Keratinocyte (primary cell): ENCODE data around the gene HNRNPA1. TPM values are rescaled to one million over a fixed set of nuclear protein-coding genes. Genes with fewer than 3 reads are reported as not detected.
A peak's percentile ranks its signal among the peaks of the same experiment; 100 is the strongest.

Source experiments
- DNase-seq: peaks from one replicate; pipeline ENCODE4 v3.0.0-alpha.2; 2011; ENCODE audit warnings: low read depth, missing footprints, low spot score
- FAIRE-seq: peaks from 2 replicates; lab custom pipeline; 2011; peaks lifted over from hg19 to GRCh38; lab: Jason Lieb, UNC
- H2AFZ ChIP-seq: 2 replicates; pipeline ENCODE4 v1.6.0; 2012; ENCODE audit warnings: low read length, control low read depth, inconsistent platforms; ENCODE audit not compliant: control insufficient read depth
- H3K27ac ChIP-seq: 2 replicates; pipeline ENCODE4 v1.5.1; 2011; ENCODE audit warnings: low read length; ENCODE audit not compliant: control insufficient read depth, insufficient read depth
- H3K27me3 ChIP-seq: 3 replicates; pipeline ENCODE4 v1.6.0; 2011; ENCODE audit warnings: low read length; ENCODE audit not compliant: control insufficient read depth, insufficient read depth; ENCODE audit errors: extremely low read depth
- H3K36me3 ChIP-seq, 2 experiments: 2 replicates in 1 of 2; 3 replicates in 1 of 2; pipeline ENCODE4 v1.5.1; 2011; ENCODE audit warnings: low read length in 2 of 2, mild to moderate bottlenecking in 1 of 2; ENCODE audit not compliant: control insufficient read depth in 2 of 2, insufficient read depth in 2 of 2; ENCODE audit errors: extremely low read depth in 1 of 2
- H3K4me1 ChIP-seq: 3 replicates; pipeline ENCODE4 v1.5.1; 2011; ENCODE audit warnings: low read length; ENCODE audit not compliant: control insufficient read depth, insufficient read depth; ENCODE audit errors: extremely low read depth
- H3K4me2 ChIP-seq: 3 replicates; pipeline ENCODE4 v1.6.0; 2011; ENCODE audit warnings: low read depth, low read length; ENCODE audit not compliant: control insufficient read depth, insufficient read depth; ENCODE audit errors: extremely low read depth
- H3K4me3 ChIP-seq, 3 experiments: fragments of 200-600 bp in 1 of 3; sonication (generic) in 1 of 3; 2 replicates in 2 of 3; 3 replicates in 1 of 3; pipeline ENCODE4 v1.5.1; 2011 to 2016; ENCODE audit warnings: low read length in 3 of 3, mild to moderate bottlenecking in 3 of 3, control low read depth in 2 of 3, inconsistent platforms in 1 of 3, low read depth in 1 of 3, mixed read lengths in 1 of 3, mixed run types in 1 of 3, moderate library complexity in 1 of 3; ENCODE audit not compliant: control insufficient read depth in 2 of 3, insufficient read depth in 2 of 3; ENCODE audit errors: extremely low read depth in 1 of 3
- H3K79me2 ChIP-seq: 2 replicates; pipeline ENCODE4 v1.6.0; 2012; ENCODE audit warnings: low read length; ENCODE audit not compliant: control insufficient read depth, insufficient read depth
- H3K9ac ChIP-seq: 3 replicates; pipeline ENCODE4 v1.6.0; 2011; ENCODE audit warnings: low read length; ENCODE audit not compliant: control insufficient read depth, insufficient read depth; ENCODE audit errors: extremely low read depth
- H3K9me1 ChIP-seq: 3 replicates; pipeline ENCODE4 v1.6.0; 2011; ENCODE audit warnings: low read length; ENCODE audit not compliant: control insufficient read depth, insufficient read depth; ENCODE audit errors: extremely low read depth
- H3K9me3 ChIP-seq: 2 replicates; pipeline ENCODE4 v1.5.1; 2012; ENCODE audit warnings: low read depth, low read length; ENCODE audit not compliant: control insufficient read depth
- H4K20me1 ChIP-seq: 3 replicates; pipeline ENCODE4 v1.6.0; 2011; ENCODE audit warnings: low read length; ENCODE audit not compliant: control insufficient read depth, insufficient read depth; ENCODE audit errors: extremely low read depth
- EZH2 ChIP-seq: IDR thresholded peaks from one replicate; pipeline ENCODE4 v1.6.1; 2012; ENCODE audit warnings: inconsistent platforms, mild to moderate bottlenecking, low read length, moderate library complexity
- dilution Hi-C: fragments of 300-500 bp; cut with MboI; formaldehyde crosslinking; loops from one replicate; pipeline ENCODE4 v1.7.0; 2020; ENCODE audit warnings: low sequenced_read_pairs; ENCODE audit not compliant: extremely low pct_ligation_motif_present
- polyA plus RNA-seq, 5 experiments: library from polyadenylated mRNA; depleted of rRNA in 3 of 5; stranded (reverse) in 3 of 5; stranded (forward) in 1 of 5; unstranded in 1 of 5; fragments of >200 nt; gene quantifications; 1 replicate in 1 of 5; 2 replicates in 3 of 5; 3 replicates in 1 of 5; pipeline versions ENCODE4 v1.2.1 to v1.2.3, GENCODE V29; 2011 to 2012; ENCODE audit warnings: missing spikeins in 2 of 5, low read depth in 1 of 5, low replicate concordance in 1 of 5
- TF ChIP-seq, protein P1 (sequence below), 3 experiments: IDR thresholded peaks in 1 of 3; conservative IDR thresholded peaks in 1 of 3; optimal IDR thresholded peaks in 1 of 3; 2 replicates in 2 of 3; 3 replicates in 1 of 3; pipeline versions ENCODE3 to v1.5.1; 2011; ENCODE audit warnings: low read length in 3 of 3, mild to moderate bottlenecking in 3 of 3, moderate library complexity in 2 of 3, control low read depth in 1 of 3, inconsistent platforms in 1 of 3; ENCODE audit not compliant: insufficient read depth in 2 of 3; ENCODE audit errors: extremely low read depth in 1 of 3

Gene HNRNPA1
- polyA plus RNA-seq, 1 donor (not counting 4 experiments of a cell fraction or from before 2014, with no cell fraction given): 583 TPM

GRCh38 chr12:54292931-54293241, 12.4 kb downstream of the HNRNPA1 start:
- Histone ChIP-seq H3K79me2 (no peaks in the 10 kb centered on the region), H3K9me3 (no peaks in the 10 kb centered on the region), H3K36me3 (no peaks in the 10 kb centered on the region), H2AFZ (no peak overlapping the region), H3K4me1 (peaks cover 3% of the 10 kb centered on the region), H3K4me2 (no peak overlapping the region), H3K27me3 (no peaks in the 10 kb centered on the region), H3K9me1 (no peaks in the 10 kb centered on the region), H3K4me3 (no peak overlapping the region), H3K9ac (no peak overlapping the region), H3K27ac (no peak overlapping the region), H4K20me1 (no peaks in the 10 kb centered on the region)
- dilution Hi-C loops: no loop called here
- no peak for FAIRE-seq
- no peak for DNase-seq
- no peak for TF ChIP-seq EZH2
- TF ChIP-seq, protein P1, sequence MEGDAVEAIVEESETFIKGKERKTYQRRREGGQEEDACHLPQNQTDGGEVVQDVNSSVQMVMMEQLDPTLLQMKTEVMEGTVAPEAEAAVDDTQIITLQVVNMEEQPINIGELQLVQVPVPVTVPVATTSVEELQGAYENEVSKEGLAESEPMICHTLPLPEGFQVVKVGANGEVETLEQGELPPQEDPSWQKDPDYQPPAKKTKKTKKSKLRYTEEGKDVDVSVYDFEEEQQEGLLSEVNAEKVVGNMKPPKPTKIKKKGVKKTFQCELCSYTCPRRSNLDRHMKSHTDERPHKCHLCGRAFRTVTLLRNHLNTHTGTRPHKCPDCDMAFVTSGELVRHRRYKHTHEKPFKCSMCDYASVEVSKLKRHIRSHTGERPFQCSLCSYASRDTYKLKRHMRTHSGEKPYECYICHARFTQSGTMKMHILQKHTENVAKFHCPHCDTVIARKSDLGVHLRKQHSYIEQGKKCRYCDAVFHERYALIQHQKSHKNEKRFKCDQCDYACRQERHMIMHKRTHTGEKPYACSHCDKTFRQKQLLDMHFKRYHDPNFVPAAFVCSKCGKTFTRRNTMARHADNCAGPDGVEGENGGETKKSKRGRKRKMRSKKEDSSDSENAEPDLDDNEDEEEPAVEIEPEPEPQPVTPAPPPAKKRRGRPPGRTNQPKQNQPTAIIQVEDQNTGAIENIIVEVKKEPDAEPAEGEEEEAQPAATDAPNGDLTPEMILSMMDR (optimal IDR thresholded peaks at IDR 0.05 in 1 of 3, IDR thresholded peaks at IDR 0.05 in 1 of 3, conservative IDR thresholded peaks at IDR 0.05 in 1 of 3; ENCODE audit: extremely low read depth in 1 of 3, insufficient read depth in 2 of 3, low read length in 3 of 3): no peak

DNA sequence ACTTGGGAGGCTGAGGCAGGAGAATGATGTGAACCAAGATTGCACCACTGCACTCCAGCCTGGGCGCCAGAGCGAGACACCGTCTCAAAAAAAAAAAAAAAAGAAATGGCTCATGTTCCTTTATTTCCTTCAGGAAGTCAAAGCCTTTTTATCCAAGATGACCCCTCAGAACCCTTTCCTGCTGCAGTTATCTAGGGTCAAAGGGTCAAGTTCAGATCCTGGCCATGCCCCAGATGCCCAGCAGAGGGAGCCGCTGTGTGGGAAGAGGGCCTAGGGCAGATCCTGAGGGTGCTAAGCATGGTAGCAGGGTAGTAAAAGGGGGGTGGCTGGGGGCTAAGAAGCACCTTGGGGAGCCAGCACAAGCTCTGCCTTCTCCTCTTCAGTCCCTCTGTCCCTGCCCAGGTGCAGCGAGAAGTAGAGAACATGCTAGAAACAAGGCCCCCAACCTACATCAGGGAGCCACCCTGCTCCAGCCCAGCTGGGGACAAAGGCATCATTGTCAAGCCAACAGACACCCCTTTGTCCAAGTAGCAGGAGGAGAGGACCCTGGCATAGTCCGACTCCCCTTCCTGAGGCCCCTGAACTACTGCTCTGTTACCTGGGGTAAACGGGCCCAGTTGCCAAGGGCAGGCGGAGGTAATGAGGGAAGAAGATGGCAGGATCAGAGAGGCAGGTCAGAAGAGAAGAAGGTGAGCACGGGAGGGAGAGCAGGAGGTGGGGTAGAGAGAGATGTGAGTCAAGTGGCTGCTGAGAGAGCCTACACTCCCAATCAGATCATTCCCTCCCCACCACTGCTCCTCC, 13.8 kb downstream of the HNRNPA1 start:
- Histone ChIP-seq H3K79me2 (no peaks in the 10 kb centered on the region), H3K9me3 (no peaks in the 10 kb centered on the region), H3K27ac (no peak overlapping the region), H3K9me1 (no peaks in the 10 kb centered on the region), H3K4me3 (no peak overlapping the region), H3K4me2 (no peak overlapping the region), H3K27me3 (no peaks in the 10 kb centered on the region), H3K9ac (no peak overlapping the region), H4K20me1 (no peaks in the 10 kb centered on the region), H3K36me3 (no peaks in the 10 kb centered on the region), H2AFZ (no peak overlapping the region), H3K4me1 (peaks cover 5% of the 10 kb centered on the region)
- dilution Hi-C loops: no loop called here
- TF ChIP-seq EZH2: no peak
- TF ChIP-seq, protein P1 (optimal IDR thresholded peaks at IDR 0.05 in 1 of 3, IDR thresholded peaks at IDR 0.05 in 1 of 3, conservative IDR thresholded peaks at IDR 0.05 in 1 of 3; ENCODE audit: extremely low read depth in 1 of 3, insufficient read depth in 2 of 3, low read length in 3 of 3): peak; percentile 83 to 91 (median 83)
- DNase-seq (no peak), FAIRE-seq (no peak)
